ENCODE results near the gene ZBTB12. TPM values are rescaled to one million over a fixed set of nuclear protein-coding genes. Genes with fewer than 3 reads are reported as not detected.

ZBTB12 gene
- total RNA-seq, 1 experiment from 2014 or later, result 16.2 TPM

DNA sequence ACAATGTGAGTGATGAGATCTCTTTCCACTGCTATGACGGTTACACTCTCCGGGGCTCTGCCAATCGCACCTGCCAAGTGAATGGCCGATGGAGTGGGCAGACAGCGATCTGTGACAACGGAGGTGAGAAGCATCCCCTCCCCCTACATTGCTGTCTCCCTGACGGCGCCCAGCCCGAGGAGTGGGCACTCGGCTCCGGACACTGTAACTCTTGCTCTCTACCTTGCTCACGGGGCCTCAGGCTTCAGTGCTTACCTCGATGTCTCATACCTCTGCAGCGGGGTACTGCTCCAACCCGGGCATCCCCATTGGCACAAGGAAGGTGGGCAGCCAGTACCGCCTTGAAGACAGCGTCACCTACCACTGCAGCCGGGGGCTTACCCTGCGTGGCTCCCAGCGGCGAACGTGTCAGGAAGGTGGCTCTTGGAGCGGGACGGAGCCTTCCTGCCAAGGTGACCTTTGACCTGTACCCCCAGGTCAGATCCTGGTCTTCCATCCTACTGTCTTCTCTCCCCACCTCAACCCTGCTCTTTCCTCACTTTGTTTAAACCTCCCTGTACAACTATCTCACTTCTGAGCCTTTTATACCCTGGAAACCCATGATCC lies 45.3 kb upstream of the ZBTB12 start:
- H3K4me1 ChIP-seq (replicated peaks; ENCODE audit: insufficient read depth), result peaks cover 48% of the 10 kb centered on the region
- H3K4me3 ChIP-seq, result no peak overlapping the region
- intact Hi-C loops (cut with micrococcal nuclease; ENCODE audit: unreplicated experiment), result no loop called here
- ChIA-PET CTCF (no interaction called here), POLR2A (ENCODE audit: unreplicated experiment) (no interaction called here)
- no peaks in the 10 kb centered on the region; the same call in 1 of the 2 replicates for H3K9me2 ChIP-seq (ENCODE audit: insufficient read depth)
- DNase-seq, result no peak
- no peak overlapping the region for H3K4me2 ChIP-seq
- peaks cover 30% of the 10 kb centered on the region; the same call in 1 of the 2 replicates for H3F3A ChIP-seq (ENCODE audit: insufficient read depth, low read depth)
- TF ChIP-seq EZH2 (IDR thresholded peaks at IDR 0.05; ENCODE audit: low read depth) (no peak), CTCF (conservative IDR thresholded peaks at IDR 0.05) (no peak)
- H3K79me2 ChIP-seq (ENCODE audit: low read depth), result no peaks in the 10 kb centered on the region
- no peak overlapping the region for H2AFZ ChIP-seq
- H3K27ac ChIP-seq, result no peak overlapping the region
- BruUV-seq (replicated peaks), result no TSS peak
- no peaks in the 10 kb centered on the region for H4K20me1 ChIP-seq (ENCODE audit: insufficient read depth)
- no peaks in the 10 kb centered on the region for H3K27me3 ChIP-seq (ENCODE audit: insufficient read depth, low read depth)
- no peaks in the 10 kb centered on the region for H3K9me3 ChIP-seq (ENCODE audit: insufficient read depth, low read depth)
- no peaks in the 10 kb centered on the region for H3K36me3 ChIP-seq (ENCODE audit: low read depth)

DNA sequence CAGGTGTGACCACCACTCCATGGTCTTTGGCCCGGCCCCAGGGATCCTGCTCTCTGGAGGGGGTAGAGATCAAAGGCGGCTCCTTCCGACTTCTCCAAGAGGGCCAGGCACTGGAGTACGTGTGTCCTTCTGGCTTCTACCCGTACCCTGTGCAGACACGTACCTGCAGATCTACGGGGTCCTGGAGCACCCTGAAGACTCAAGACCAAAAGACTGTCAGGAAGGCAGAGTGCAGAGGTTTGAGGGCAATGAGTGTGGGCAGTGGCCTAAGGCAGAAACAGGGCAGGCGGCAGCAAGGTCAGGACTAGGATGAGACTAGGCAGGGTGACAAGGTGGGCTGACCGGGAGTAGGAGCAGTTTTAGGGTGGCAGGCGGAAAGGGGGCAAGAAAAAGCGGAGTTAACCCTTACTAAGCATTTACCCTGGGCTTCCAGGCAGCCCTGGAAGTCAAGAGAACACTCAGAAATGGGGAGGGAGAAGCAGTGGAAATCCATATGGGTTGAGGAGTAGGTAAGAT lies 44.5 kb upstream of the ZBTB12 start:
- no peaks in the 10 kb centered on the region; the same call in 1 of the 2 replicates for H3K9me2 ChIP-seq (ENCODE audit: insufficient read depth)
- TF ChIP-seq EZH2 (IDR thresholded peaks at IDR 0.05; ENCODE audit: low read depth) (no peak), CTCF (conservative IDR thresholded peaks at IDR 0.05) (no peak)
- peak overlapping the region; percentile 81 for H3K27ac ChIP-seq
- peak overlapping the region; percentile 74; the same call in 1 of the 2 replicates for H2AFZ ChIP-seq
- H3K9me3 ChIP-seq (ENCODE audit: insufficient read depth, low read depth), result no peaks in the 10 kb centered on the region
- H3K4me1 ChIP-seq (replicated peaks; ENCODE audit: insufficient read depth), result peaks cover 49% of the 10 kb centered on the region
- peaks cover 30% of the 10 kb centered on the region; the same call in 1 of the 2 replicates for H3F3A ChIP-seq (ENCODE audit: insufficient read depth, low read depth)
- POLR2A ChIA-PET (ENCODE audit: unreplicated experiment), result interaction anchor here (0.6 to 1.1 kb wide), 4 partner anchors 26 to 1022 kb away, joined by 3 to 6 read pairs (median 4); partner anchors contain the start of genes BRD2 and DXO
- BruUV-seq (replicated peaks), result TSS peak; percentile 82
- no peak for DNase-seq
- peak overlapping the region; percentile 85 for H3K4me2 ChIP-seq
- H3K36me3 ChIP-seq (ENCODE audit: low read depth), result no peaks in the 10 kb centered on the region
- H3K79me2 ChIP-seq (ENCODE audit: low read depth), result no peaks in the 10 kb centered on the region
- intact Hi-C loops (cut with micrococcal nuclease; ENCODE audit: unreplicated experiment), result no loop called here
- no peaks in the 10 kb centered on the region for H4K20me1 ChIP-seq (ENCODE audit: insufficient read depth)
- CTCF ChIA-PET, result no interaction called here
- no peaks in the 10 kb centered on the region for H3K27me3 ChIP-seq (ENCODE audit: insufficient read depth, low read depth)
- peak overlapping the region; percentile 36; the same call in 1 of the 2 replicates for H3K4me3 ChIP-seq

GRCh38 chr6:31945507-31946369 lies 43.9 kb upstream of the ZBTB12 start, which contains the start of gene CFB:
TSS of gene CFB (plus strand) at chr6:31946095. CDS start at chr6:31946222, 127 bp downstream.
- Histone ChIP-seq H3K36me3 (ENCODE audit: low read depth) (no peaks in the 10 kb centered on the region), H3K4me2 (peak within 1 kb of the TSS; percentile 85), H3F3A (ENCODE audit: insufficient read depth, low read depth) (peaks cover 33% of the 10 kb centered on the region; the same call in 1 of the 2 replicates), H3K9me2 (ENCODE audit: insufficient read depth) (no peaks in the 10 kb centered on the region; the same call in 1 of the 2 replicates), H3K79me2 (ENCODE audit: low read depth) (no peaks in the 10 kb centered on the region), H3K9me3 (ENCODE audit: insufficient read depth, low read depth) (no peaks in the 10 kb centered on the region), H3K4me3 (peak within 1 kb of the TSS; percentile 36; the same call in 1 of the 2 replicates), H2AFZ (peak within 1 kb of the TSS; percentile 74), H3K27ac (peak within 1 kb of the TSS; percentile 81), H3K27me3 (ENCODE audit: insufficient read depth, low read depth) (no peaks in the 10 kb centered on the region), H4K20me1 (ENCODE audit: insufficient read depth) (no peaks in the 10 kb centered on the region), H3K4me1 (replicated peaks; ENCODE audit: insufficient read depth) (peaks cover 56% of the 10 kb centered on the region)
- POLR2A ChIA-PET (ENCODE audit: unreplicated experiment), result interaction anchor here (0.6 to 1.1 kb wide), 9 partner anchors 12 to 1022 kb away, joined by 3 to 6 read pairs (median 4); partner anchors contain the start of genes ATF6B, BRD2 and DXO
- CTCF ChIA-PET, result interaction anchor here (0.6 to 0.7 kb wide), 3 partner anchors 83 to 221 kb away, joined by 3 read pairs; no protein-coding TSS in a partner anchor
- TF ChIP-seq EZH2 (IDR thresholded peaks at IDR 0.05; ENCODE audit: low read depth), result no peak
- no peak for TF ChIP-seq CTCF (conservative IDR thresholded peaks at IDR 0.05)
- peak; percentile 83 to 87 for DNase-seq
- BruUV-seq (replicated peaks), result no TSS peak
- intact Hi-C loops (cut with micrococcal nuclease; ENCODE audit: unreplicated experiment), result no loop called here

All from PC-9 (cell line).